Activated CD4-positive, alpha-beta T cell treated with anti-CD3 and anti-CD28 coated beads, Interleukin-2, amount 50 U/mL, for 24 hours (primary cell): ENCODE measurements around the gene FFAR4.

Experiments
- DNase-seq, 2 donors: peaks; one replicate each; pipeline ENCODE4 v3.0.0-alpha.2; 2020; ENCODE audit warnings: low read depth in 1 of 2, low spot score in 1 of 2

FFAR4 gene

DNA sequence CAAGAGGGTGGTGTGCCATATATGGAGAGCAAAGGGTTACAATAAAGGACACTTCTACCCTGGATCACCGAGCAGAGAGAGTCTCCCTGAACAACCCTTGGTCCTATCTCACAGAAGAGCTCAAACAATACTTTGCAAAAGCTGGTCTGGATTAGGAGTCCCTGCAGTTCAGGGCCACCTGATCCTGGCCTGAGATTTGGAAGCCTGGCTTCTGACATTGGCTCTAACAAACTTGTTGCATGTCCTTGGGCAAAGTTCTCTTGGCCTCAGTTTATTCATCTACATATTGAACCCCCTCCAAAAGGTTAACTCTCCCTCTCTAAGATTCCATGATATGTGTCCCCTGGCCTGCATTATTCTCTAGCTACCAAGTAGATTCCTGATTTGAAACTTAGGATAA lies 32.9 kb downstream of the FFAR4 start:
- no peak for DNase-seq

DNA sequence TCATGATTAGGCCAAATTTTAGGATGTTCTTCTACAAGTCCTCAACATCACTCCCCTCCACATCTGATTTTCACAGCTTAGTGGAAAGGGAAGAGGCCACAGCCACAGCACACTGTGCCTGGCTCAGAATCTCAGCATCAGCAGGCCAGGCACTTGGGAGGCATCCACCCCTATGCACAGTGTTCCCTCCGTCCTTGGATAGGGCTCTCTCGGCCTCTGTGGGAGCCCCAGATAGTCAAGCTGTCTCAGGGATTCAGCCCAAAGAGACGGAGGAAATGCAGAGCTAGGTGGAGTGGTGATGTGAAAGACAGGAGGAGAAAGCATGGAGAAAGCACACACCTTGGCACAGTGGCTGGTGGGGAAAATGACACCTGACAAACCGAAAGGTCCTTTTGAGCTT lies 33.3 kb downstream of the FFAR4 start:
- no peak for DNase-seq

- no peak for DNase-seq
These were observed 34.1 kb downstream of the FFAR4 start for GRCh38 chr10:93600446-93601145.

DNA sequence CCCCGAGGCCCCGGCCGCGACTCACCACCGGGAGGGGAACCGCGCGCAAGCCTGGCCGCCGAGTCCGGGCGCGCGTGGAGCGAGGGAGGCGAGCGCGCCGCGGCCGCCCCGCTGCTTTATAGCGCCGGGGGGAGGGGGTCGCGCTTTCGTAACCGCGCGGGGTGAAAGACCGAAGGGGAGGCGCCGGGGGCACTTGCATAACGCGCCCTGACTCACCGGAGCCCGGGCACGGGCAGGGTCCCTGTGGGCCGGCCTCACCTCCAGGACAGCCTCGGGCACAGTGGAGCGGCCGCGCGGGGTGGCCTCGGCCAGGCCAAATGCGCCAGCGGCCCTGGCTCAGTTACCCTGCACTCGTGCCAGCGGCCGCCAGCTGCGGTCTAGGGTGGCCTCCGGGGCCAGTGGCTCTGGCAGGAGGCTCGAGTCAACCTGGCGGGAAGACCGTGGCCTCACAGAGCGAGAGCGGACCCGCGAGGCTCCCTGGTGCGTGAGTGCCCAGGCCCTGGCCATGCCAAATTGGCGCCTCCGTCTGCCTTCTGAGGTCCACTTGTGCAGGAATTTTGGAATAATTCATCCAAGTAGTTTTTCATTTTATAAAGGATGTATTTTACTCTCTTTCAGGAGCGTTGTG lies 34.8 kb downstream of the FFAR4 start, which contains the start of gene RBP4:
RBP4 (minus strand) TSS at position 90 of the 628 bp plus-strand sequence. CDS start 207 bp downstream, outside the sequence.
- no peak for DNase-seq

GRCh38 chr10:93601774-93602162 lies 35.3 kb downstream of the FFAR4 start:
- DNase-seq: no peak

DNA sequence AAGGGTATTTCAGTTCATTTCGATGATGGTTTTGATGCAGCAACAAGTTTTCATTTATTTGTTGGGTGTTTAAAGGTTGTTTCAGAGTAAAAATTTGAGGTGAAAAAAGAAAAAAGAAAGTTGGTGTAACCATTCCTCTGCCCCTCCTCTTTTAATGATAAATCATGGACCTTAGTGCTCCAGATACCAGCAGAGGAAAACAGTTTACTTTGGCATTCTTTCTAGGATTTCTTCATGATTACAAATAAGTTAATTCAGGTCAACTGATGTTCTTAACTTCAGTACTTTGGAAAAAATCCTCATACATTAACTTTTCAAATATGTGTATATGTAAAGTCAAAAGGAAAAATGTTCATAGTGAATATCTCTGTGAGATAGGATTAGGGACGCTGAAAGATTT lies 36.6 kb downstream of the FFAR4 start:
- no peak for DNase-seq

- no peak for DNase-seq
These were observed 37.7 kb downstream of the FFAR4 start for GRCh38 chr10:93604146-93604545.

GRCh38 chr10:93608421-93608820 lies 42.0 kb downstream of the FFAR4 start:
- no peak for DNase-seq

DNA sequence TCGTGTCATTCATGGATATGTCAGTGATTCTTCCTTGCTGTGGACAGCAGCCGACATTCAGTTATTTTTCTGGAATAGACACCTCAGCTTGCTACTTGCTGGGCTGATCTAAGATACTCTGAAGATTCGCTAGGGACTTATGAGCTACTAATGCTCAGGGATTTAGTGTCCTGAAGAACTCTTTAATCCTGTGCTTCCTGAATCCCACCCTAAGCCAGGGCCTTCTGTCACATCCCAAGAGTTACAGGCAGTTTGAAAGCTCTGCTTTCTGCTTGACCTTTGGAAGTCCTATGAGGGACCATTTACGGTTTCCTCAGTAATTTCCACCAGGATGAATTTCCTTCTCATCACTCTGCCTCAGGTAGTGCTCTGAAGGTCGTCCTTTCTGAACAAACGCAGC lies 45.8 kb downstream of the FFAR4 start, which contains the start of gene PDE6C:
PDE6C (plus strand) TSS at position 227 of the 400 bp plus-strand sequence. CDS start 189 bp downstream, outside the sequence.
- no peak for DNase-seq

- no peak for DNase-seq
These were observed 46.7 kb downstream of the FFAR4 start for GRCh38 chr10:93613126-93613525.

GRCh38 chr10:93614101-93614825 lies 47.8 kb downstream of the FFAR4 start:
- no peak for DNase-seq

GRCh38 chr10:93615576-93616235 lies 49.2 kb downstream of the FFAR4 start:
- DNase-seq: no peak

GRCh38 chr10:93620925-93621324 lies 54.5 kb downstream of the FFAR4 start:
- no peak for DNase-seq

- no peak for DNase-seq
These were observed 56.5 kb downstream of the FFAR4 start for GRCh38 chr10:93622942-93623341.

DNA sequence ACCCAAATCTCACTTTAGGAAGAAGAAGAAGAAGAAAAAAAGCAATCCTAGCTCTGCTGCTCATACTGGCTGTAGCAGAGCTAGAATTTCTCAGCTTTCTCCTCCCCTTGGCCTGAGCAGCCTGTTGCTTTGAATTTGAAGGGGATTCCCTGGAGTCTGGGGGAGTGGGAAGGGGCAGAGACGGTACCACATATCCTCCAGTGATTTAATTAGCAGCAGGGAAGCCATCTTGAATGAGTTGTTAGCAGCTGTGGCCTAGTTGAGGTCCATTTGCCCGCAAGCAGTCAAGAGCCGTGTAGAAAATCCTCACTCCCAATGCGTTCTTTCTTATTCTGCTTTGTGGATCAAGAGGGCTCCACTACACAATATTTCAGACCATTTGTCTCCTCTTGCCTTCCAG lies 62.4 kb downstream of the FFAR4 start:
- no peak for DNase-seq

DNA sequence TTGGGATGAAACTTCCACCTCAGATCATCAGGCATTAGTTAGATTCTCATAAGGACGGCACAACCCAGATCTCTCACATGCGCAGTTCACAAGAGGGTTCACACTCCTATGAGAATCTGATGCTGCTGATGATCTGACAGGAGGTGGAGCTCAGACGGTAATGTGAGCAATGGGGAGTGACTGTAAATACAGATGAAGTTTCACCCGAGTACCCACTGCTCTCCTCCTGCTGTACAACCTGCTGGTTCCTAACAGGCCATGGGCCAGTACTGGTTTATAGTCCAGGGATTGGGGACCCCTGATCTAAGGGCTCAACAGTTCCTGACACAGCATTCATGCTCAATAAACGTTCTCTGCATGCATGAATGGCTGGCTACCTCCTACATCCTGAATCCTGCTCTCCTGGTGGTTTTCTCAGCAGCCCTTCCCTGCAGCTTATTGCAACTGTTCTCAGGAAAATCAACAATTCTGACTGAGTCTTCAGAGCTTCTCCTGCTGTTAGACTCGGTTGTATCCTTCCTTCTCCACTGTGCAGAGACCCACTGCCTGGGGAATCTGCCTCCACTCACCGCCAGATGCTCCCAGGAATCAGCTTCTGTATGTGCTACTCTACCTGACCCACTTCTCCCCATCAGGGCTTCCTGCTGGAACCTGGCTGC lies 63.3 kb downstream of the FFAR4 start:
- no peak for DNase-seq

- no peak for DNase-seq
These were observed 64.4 kb downstream of the FFAR4 start for GRCh38 chr10:93630625-93631557.
